Measurements from ENCODE around the gene SUMO2.
"Not testable (repeated sequence)": the region's sequence is repeated elsewhere in the genome, so short reads cannot be mapped to it uniquely, and the experiment has no call there.

Gene SUMO2

DNA sequence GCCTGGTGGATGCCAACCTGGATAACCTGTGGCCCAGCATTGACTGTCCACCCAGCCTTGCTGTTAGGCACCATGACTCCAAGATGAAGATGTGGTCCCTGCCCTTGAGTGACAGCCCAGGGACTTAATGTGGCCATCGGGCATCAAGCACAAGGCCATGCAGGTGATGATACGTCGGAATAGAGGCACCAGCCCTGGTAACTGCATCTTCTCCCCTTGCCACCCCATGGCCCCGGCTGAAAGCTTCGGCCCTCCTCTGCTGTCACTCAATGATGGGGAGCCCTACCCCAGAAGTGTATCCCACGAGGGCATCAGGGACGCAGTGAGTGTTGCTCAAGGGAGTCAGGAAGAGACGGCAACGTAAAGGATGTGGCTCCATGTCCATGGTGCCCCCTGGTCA, 53.2 kb downstream of the SUMO2 start (continued):
- TF ChIP-seq, protein P1, sequence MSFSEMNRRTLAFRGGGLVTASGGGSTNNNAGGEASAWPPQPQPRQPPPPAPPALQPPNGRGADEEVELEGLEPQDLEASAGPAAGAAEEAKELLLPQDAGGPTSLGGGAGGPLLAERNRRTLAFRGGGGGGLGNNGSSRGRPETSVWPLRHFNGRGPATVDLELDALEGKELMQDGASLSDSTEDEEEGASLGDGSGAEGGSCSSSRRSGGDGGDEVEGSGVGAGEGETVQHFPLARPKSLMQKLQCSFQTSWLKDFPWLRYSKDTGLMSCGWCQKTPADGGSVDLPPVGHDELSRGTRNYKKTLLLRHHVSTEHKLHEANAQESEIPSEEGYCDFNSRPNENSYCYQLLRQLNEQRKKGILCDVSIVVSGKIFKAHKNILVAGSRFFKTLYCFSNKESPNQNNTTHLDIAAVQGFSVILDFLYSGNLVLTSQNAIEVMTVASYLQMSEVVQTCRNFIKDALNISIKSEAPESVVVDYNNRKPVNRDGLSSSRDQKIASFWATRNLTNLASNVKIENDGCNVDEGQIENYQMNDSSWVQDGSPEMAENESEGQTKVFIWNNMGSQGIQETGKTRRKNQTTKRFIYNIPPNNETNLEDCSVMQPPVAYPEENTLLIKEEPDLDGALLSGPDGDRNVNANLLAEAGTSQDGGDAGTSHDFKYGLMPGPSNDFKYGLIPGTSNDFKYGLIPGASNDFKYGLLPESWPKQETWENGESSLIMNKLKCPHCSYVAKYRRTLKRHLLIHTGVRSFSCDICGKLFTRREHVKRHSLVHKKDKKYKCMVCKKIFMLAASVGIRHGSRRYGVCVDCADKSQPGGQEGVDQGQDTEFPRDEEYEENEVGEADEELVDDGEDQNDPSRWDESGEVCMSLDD (tag by site-specific recombination; IDR thresholded peaks at IDR 0.05) = peak; percentile 49; the same call in 1 of the 2 replicates
- TF ChIP-seq, protein P2, sequence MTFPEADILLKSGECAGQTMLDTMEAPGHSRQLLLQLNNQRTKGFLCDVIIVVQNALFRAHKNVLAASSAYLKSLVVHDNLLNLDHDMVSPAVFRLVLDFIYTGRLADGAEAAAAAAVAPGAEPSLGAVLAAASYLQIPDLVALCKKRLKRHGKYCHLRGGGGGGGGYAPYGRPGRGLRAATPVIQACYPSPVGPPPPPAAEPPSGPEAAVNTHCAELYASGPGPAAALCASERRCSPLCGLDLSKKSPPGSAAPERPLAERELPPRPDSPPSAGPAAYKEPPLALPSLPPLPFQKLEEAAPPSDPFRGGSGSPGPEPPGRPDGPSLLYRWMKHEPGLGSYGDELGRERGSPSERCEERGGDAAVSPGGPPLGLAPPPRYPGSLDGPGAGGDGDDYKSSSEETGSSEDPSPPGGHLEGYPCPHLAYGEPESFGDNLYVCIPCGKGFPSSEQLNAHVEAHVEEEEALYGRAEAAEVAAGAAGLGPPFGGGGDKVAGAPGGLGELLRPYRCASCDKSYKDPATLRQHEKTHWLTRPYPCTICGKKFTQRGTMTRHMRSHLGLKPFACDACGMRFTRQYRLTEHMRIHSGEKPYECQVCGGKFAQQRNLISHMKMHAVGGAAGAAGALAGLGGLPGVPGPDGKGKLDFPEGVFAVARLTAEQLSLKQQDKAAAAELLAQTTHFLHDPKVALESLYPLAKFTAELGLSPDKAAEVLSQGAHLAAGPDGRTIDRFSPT (tag by site-specific recombination; IDR thresholded peaks at IDR 0.05) = 0 out of 2 replicates have a peak, but pooled peaks have one; percentile 25

DNA sequence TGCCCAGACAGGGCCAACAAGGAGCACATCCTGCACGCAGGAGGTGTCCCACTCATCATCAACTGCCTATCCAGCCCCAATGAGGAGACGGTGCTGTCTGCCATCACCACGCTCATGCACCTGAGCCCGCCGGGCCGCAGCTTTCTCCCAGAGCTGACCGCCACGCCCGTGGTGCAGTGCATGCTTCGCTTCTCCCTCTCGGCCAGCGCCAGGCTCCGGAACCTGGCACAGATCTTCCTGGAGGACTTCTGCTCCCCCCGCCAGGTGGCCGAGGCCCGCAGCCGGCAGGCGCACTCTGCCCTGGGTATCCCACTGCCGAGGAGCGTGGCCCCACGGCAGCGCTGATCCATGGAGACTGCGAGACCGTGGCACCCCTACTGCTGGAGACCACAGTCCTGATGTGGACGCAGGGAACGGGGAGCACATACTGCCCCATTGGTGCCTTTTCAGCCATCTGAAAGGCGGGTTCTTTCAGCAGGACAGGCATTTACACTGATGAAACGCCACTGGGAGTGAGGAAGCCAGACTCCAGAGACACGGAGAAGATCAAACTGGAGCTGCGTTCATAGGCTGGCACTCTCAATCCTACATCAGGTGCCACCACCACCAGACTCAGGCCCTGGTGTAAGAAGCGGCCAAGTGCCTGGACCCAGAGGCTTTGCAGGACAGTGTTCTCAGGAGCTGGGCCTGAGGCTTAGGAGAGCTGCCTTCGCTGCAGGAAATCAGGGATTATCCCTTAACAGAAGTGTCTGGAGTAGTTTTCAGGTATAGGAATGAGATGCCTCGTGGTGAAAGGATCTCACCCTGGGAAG, 53.9 kb downstream of the SUMO2 start:
- Histone ChIP-seq H3K4me3 (ENCODE audit: low read depth, low read length) (no peak overlapping the region), H3K36me3 (ENCODE audit: control insufficient read depth in 2 of 2, insufficient read depth in 1 of 2, low read length in 2 of 2) (peaks cover 0 to 39% of the 10 kb centered on the region in 2 experiments; a peak in 2 of 3 replicates), H3K27ac (ENCODE audit: extremely low read depth, low read depth, low read length) (no peak overlapping the region; the same call in 1 of the 2 replicates), H3K4me1 (ENCODE audit: control insufficient read depth, insufficient read depth, low read length) (peaks cover 7% of the 10 kb centered on the region; the same call in 1 of the 2 replicates), H3K9me3 (ENCODE audit: control insufficient read depth, insufficient read depth, low read depth, low read length) (no peaks in the 10 kb centered on the region)
- ChIA-PET POLR2A (interaction anchor here (1.1 to 3.9 kb wide), 2 partner anchors 15 to 26 kb away, joined by 3 to 20 read pairs; partner anchors contain the start of gene JPT1), CTCF (interaction anchor here (0.5 to 6.0 kb wide), 8 partner anchors 13 to 171 kb away, joined by 3 to 86 read pairs (median 4); no protein-coding TSS in a partner anchor)
- TF ChIP-seq ZNF138 (tag by site-specific recombination; IDR thresholded peaks at IDR 0.05; ENCODE audit: borderline replicate concordance) = no peak
- TF ChIP-seq ZNF600 (tag by site-specific recombination; IDR thresholded peaks at IDR 0.05) = 0 out of 2 replicates have a peak, but pooled peaks have one; percentile 55
- TF ChIP-seq ZNF544 (tag by site-specific recombination; IDR thresholded peaks at IDR 0.05) = no peak

GRCh38 chr17:75127936-75128335, 54.8 kb downstream of the SUMO2 start:
- H3K4me3 ChIP-seq (ENCODE audit: low read depth, low read length) = not testable (repeated sequence)
- TF ChIP-seq ZNF121 (tag by site-specific recombination; IDR thresholded peaks at IDR 0.05) = peak; percentile 70

GRCh38 chr17:75126954-75127353, 55.8 kb downstream of the SUMO2 start:
- H3K27ac ChIP-seq (ENCODE audit: extremely low read depth, low read depth, low read length) = no peak overlapping the region
- H3K4me3 ChIP-seq (ENCODE audit: low read depth, low read length) = no peak overlapping the region
- ChIA-PET CTCF (interaction anchor here (0.6 to 6.0 kb wide), 4 partner anchors 11 to 284 kb away, joined by 3 to 77 read pairs (median 6); no protein-coding TSS in a partner anchor), POLR2A (interaction anchor here (0.5 to 3.1 kb wide), 9 partner anchors 10 to 907 kb away, joined by 3 to 8 read pairs (median 4); no protein-coding TSS in a partner anchor)
- H3K9me3 ChIP-seq (ENCODE audit: control insufficient read depth, insufficient read depth, low read depth, low read length) = no peaks in the 10 kb centered on the region
- H3K4me1 ChIP-seq (ENCODE audit: control insufficient read depth, insufficient read depth, low read length) = 0 out of 2 replicates have a peak, but pooled peaks cover 4% of the 10 kb centered on the region
- H3K36me3 ChIP-seq (ENCODE audit: control insufficient read depth in 2 of 2, insufficient read depth in 1 of 2, low read length in 2 of 2) = peaks cover 0 to 39% of the 10 kb centered on the region in 2 experiments; a peak in 2 of 3 replicates
- no peak for TF ChIP-seq ZNF791 (tag by site-specific recombination; IDR thresholded peaks at IDR 0.05)
- peak; percentile 74; the same call in 1 of the 2 replicates for TF ChIP-seq ZNF121 (tag by site-specific recombination; IDR thresholded peaks at IDR 0.05)
- peak; percentile 38; the same call in 1 of the 2 replicates for TF ChIP-seq ZNF664 (tag by site-specific recombination; IDR thresholded peaks at IDR 0.05)

More at GRCh38 chr17:75127936-75128335, 54.8 kb downstream of the SUMO2 start:
- ChIA-PET CTCF (interaction anchor here (0.6 to 6.0 kb wide), 5 partner anchors 12 to 1586 kb away, joined by 3 to 77 read pairs (median 3); no protein-coding TSS in a partner anchor), POLR2A (interaction anchor here (0.7 kb wide), 1 partner anchor 48 kb away, joined by 3 read pairs; no protein-coding TSS in a partner anchor)
- not testable (repeated sequence) for H3K4me1 ChIP-seq (ENCODE audit: control insufficient read depth, insufficient read depth, low read length); H3K27ac ChIP-seq (ENCODE audit: extremely low read depth, low read depth, low read length); H3K9me3 ChIP-seq (ENCODE audit: control insufficient read depth, insufficient read depth, low read depth, low read length)
- H3K36me3 ChIP-seq (ENCODE audit: control insufficient read depth in 2 of 2, insufficient read depth in 1 of 2, low read length in 2 of 2) = peaks cover 0 to 39% of the 10 kb centered on the region in 2 experiments; a peak in 2 of 3 replicates
